Vagina (tissue), 2 donors: Measurements from ENCODE around the gene LPCAT1. TPM values are rescaled to one million over a fixed set of nuclear protein-coding genes. Genes with fewer than 3 reads are reported as not detected.

Experiments used
- DNase-seq, 2 donors: peaks; one replicate each; pipeline ENCODE4 v3.0.0-alpha.2; 2017; ENCODE audit errors: extremely low spot score in 2 of 2
- H3K27ac ChIP-seq: fragments of 200-600 bp; sonication (generic); one replicate; pipeline ENCODE4 v1.5.1; 2019
- H3K27me3 ChIP-seq: fragments of 200-600 bp; sonication (generic); one replicate; pipeline ENCODE4 v1.5.1; 2019
- H3K36me3 ChIP-seq, 2 donors: fragments of 200-600 bp; sonication (generic); one replicate each; pipeline ENCODE4 v1.5.1; 2017 to 2019
- H3K4me1 ChIP-seq: fragments of 200-600 bp; sonication (generic); one replicate; pipeline ENCODE4 v1.5.1; 2019
- H3K4me3 ChIP-seq, 2 donors: fragments of 200-600 bp; sonication (generic); 1 replicate in 1 of 2; 2 replicates in 1 of 2; pipeline ENCODE4 v1.5.1; 2016 to 2019
- H3K9me3 ChIP-seq: fragments of 200-600 bp; sonication (generic); one replicate; pipeline ENCODE4 v1.5.1; 2019
- POLR2A ChIP-seq, 2 donors: fragments of 450-650 bp; IDR thresholded peaks; one replicate each; pipeline ENCODE4 v1.6.1; 2017; ENCODE audit warnings: antibody characterized with exemption in 2 of 2, mild to moderate bottlenecking in 2 of 2, moderate library complexity in 2 of 2
- POLR2AphosphoS5 ChIP-seq, 2 donors: sonication (generic); formaldehyde crosslinking; IDR thresholded peaks; one replicate each; pipeline ENCODE4 v1.9.0; 2017; ENCODE audit warnings: antibody characterized with exemption in 2 of 2, mild to moderate bottlenecking in 2 of 2, low read depth in 1 of 2; ENCODE audit not compliant: insufficient read depth in 1 of 2
- intact Hi-C: fragments of 100-400 bp; cut with DNase I; formaldehyde crosslinking; loops from one replicate; pipeline ENCODE4 v1.15.1; 2023
- total RNA-seq: library from RNA; depleted of rRNA; stranded (reverse); fragments of >200 nt; gene quantifications from one replicate; pipeline ENCODE4 v1.2.3, GENCODE V29; 2016
- TF ChIP-seq, protein P1 (sequence below), 3 experiments: fragments of 450-650 bp in 2 of 3; fragments of 200-600 bp in 1 of 3; sonication (generic) in 1 of 3; IDR thresholded peaks; one replicate each; pipeline ENCODE4 v1.5.1; 2017 to 2019; ENCODE audit warnings: antibody characterized with exemption in 3 of 3, mild to moderate bottlenecking in 2 of 3, moderate library complexity in 2 of 3

LPCAT1 gene
- total RNA-seq, 1 donor from 2014 or later, result 29.7 TPM

- H3K4me1 ChIP-seq, result no peaks in the 10 kb centered on the region
- TF ChIP-seq POLR2A (IDR thresholded peaks at IDR 0.05) (no peak), POLR2AphosphoS5 (IDR thresholded peaks at IDR 0.05; ENCODE audit: insufficient read depth in 1 of 2, low read depth in 1 of 2) (no peak)
- TF ChIP-seq, protein P1, sequence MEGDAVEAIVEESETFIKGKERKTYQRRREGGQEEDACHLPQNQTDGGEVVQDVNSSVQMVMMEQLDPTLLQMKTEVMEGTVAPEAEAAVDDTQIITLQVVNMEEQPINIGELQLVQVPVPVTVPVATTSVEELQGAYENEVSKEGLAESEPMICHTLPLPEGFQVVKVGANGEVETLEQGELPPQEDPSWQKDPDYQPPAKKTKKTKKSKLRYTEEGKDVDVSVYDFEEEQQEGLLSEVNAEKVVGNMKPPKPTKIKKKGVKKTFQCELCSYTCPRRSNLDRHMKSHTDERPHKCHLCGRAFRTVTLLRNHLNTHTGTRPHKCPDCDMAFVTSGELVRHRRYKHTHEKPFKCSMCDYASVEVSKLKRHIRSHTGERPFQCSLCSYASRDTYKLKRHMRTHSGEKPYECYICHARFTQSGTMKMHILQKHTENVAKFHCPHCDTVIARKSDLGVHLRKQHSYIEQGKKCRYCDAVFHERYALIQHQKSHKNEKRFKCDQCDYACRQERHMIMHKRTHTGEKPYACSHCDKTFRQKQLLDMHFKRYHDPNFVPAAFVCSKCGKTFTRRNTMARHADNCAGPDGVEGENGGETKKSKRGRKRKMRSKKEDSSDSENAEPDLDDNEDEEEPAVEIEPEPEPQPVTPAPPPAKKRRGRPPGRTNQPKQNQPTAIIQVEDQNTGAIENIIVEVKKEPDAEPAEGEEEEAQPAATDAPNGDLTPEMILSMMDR (IDR thresholded peaks at IDR 0.05), result no peak
- H3K27me3 ChIP-seq, result no peaks in the 10 kb centered on the region
- DNase-seq, result no peak
- no peaks in the 10 kb centered on the region for H3K36me3 ChIP-seq
- intact Hi-C loops, result no loop called here
- no peak overlapping the region for H3K4me3 ChIP-seq
- no peaks in the 10 kb centered on the region for H3K9me3 ChIP-seq
- H3K27ac ChIP-seq, result no peak overlapping the region
These were observed 106.1 kb downstream of the LPCAT1 start for GRCh38 chr5:1417586-1418225.

- no peak for DNase-seq
- Histone ChIP-seq H3K36me3 (no peaks in the 10 kb centered on the region), H3K27ac (no peak overlapping the region), H3K27me3 (no peaks in the 10 kb centered on the region), H3K9me3 (no peaks in the 10 kb centered on the region), H3K4me1 (no peaks in the 10 kb centered on the region), H3K4me3 (no peak overlapping the region)
- TF ChIP-seq POLR2A (IDR thresholded peaks at IDR 0.05) (no peak), POLR2AphosphoS5 (IDR thresholded peaks at IDR 0.05; ENCODE audit: insufficient read depth in 1 of 2, low read depth in 1 of 2) (no peak)
- TF ChIP-seq, protein P1 (IDR thresholded peaks at IDR 0.05), result no peak
- intact Hi-C loops, result no loop called here
These were observed 106.8 kb downstream of the LPCAT1 start for GRCh38 chr5:1416856-1417469.

- TF ChIP-seq, protein P1 (IDR thresholded peaks at IDR 0.05), result no peak
- TF ChIP-seq POLR2A (IDR thresholded peaks at IDR 0.05), result no peak
- no peak for TF ChIP-seq POLR2AphosphoS5 (IDR thresholded peaks at IDR 0.05; ENCODE audit: insufficient read depth in 1 of 2, low read depth in 1 of 2)
These were observed 108.0 kb downstream of the LPCAT1 start for GRCh38 chr5:1415626-1416360.

GRCh38 chr5:1415059-1415425, 108.7 kb downstream of the LPCAT1 start:
- intact Hi-C loops, result no loop called here
- H3K27me3 ChIP-seq, result no peaks in the 10 kb centered on the region
- H3K27ac ChIP-seq, result no peak overlapping the region
- TF ChIP-seq, protein P1 (IDR thresholded peaks at IDR 0.05), result no peak
- TF ChIP-seq POLR2AphosphoS5 (IDR thresholded peaks at IDR 0.05; ENCODE audit: insufficient read depth in 1 of 2, low read depth in 1 of 2) (no peak), POLR2A (IDR thresholded peaks at IDR 0.05) (no peak)
- no peak overlapping the region for H3K4me3 ChIP-seq
- H3K36me3 ChIP-seq, result no peaks in the 10 kb centered on the region
- no peak for DNase-seq
- H3K4me1 ChIP-seq, result no peaks in the 10 kb centered on the region
- no peaks in the 10 kb centered on the region for H3K9me3 ChIP-seq

More at GRCh38 chr5:1415626-1416360, 108.0 kb downstream of the LPCAT1 start:
- H3K4me3 ChIP-seq, result no peak overlapping the region
- no peak for DNase-seq
- intact Hi-C loops, result no loop called here
- H3K4me1 ChIP-seq, result no peaks in the 10 kb centered on the region
- no peaks in the 10 kb centered on the region for H3K36me3 ChIP-seq
- H3K9me3 ChIP-seq, result no peaks in the 10 kb centered on the region
- H3K27me3 ChIP-seq, result no peaks in the 10 kb centered on the region
- no peak overlapping the region for H3K27ac ChIP-seq
